ENCODE data around the gene F10.

Gene F10

DNA sequence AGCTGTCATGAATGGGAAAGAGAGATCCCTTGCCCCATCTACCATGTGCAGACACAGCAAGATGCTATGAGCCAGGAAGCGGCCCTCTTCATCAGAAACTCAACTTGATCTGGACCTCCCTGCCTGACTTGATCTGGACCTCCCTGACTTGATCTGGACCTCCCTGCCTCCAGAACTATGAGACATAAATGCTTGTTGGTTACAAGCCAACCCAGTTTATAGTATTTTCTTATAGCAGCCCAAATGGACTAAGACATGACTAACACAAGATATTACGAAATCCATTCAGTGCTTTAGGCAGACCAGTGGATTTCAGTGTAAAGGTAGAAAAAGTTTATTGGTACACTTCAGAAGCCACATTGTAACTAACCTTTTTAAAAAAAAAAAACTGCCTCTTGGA lies 70.3 kb downstream of the F10 start:
- TF ChIP-seq, protein P1, sequence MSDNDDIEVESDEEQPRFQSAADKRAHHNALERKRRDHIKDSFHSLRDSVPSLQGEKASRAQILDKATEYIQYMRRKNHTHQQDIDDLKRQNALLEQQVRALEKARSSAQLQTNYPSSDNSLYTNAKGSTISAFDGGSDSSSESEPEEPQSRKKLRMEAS (IDR thresholded peaks at IDR 0.05; ENCODE audit: low read depth, low read length): no peak
- TF ChIP-seq, protein P2, sequence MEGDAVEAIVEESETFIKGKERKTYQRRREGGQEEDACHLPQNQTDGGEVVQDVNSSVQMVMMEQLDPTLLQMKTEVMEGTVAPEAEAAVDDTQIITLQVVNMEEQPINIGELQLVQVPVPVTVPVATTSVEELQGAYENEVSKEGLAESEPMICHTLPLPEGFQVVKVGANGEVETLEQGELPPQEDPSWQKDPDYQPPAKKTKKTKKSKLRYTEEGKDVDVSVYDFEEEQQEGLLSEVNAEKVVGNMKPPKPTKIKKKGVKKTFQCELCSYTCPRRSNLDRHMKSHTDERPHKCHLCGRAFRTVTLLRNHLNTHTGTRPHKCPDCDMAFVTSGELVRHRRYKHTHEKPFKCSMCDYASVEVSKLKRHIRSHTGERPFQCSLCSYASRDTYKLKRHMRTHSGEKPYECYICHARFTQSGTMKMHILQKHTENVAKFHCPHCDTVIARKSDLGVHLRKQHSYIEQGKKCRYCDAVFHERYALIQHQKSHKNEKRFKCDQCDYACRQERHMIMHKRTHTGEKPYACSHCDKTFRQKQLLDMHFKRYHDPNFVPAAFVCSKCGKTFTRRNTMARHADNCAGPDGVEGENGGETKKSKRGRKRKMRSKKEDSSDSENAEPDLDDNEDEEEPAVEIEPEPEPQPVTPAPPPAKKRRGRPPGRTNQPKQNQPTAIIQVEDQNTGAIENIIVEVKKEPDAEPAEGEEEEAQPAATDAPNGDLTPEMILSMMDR (IDR thresholded peaks at IDR 0.05; ENCODE audit: low read depth, low read length): no peak
- TF ChIP-seq POLR2A (IDR thresholded peaks at IDR 0.05; ENCODE audit: extremely low read depth, insufficient read length) (no peak), MYC (IDR thresholded peaks at IDR 0.05; ENCODE audit: low read depth, low read length) (no peak)
- no peak overlapping the region for H3K4me3 ChIP-seq (ENCODE audit: low read depth, low read length)
- peak; percentile 40 for DNase-seq (ENCODE audit: low read depth)

GRCh38 chr13:113195360-113195759 lies 72.8 kb downstream of the F10 start:
- H3K4me3 ChIP-seq (ENCODE audit: low read depth, low read length): no peak overlapping the region
- no peak for DNase-seq (ENCODE audit: low read depth)
- TF ChIP-seq POLR2A (IDR thresholded peaks at IDR 0.05; ENCODE audit: extremely low read depth, insufficient read length): no peak

DNA sequence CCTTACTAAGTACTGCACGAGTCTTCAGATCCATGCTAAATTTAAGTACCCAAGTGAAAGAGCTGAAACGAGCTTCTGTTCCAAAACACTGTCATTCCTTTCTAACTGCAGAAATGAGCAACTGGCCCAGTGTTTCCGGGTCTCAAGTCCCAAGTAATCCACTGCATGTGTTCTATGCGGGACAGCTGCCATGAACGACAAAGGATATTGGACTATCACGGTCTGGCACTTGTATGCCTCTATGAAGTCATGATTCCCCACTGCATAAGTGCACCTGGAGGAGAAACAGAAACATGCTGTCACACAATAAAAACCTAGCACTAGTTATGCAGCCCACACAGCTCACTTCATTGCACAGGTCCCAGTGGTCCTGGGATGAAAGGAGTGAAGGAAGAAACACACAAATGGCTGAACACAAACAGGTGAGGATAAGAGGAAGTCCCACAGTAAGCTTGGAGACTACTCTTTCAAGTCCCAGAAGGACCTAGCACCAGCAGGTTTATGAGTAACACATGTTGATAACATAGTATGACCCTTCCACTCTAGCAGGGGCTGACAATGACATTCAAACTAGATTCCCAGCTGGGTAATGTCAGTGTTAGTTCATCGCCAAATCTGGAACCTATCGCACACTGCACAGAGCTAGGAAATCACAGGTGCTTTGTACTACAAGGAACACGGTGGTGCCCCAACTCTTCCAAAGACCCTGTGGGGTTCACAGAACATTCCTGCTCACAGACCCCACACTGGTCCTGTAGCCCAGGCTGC lies 74.6 kb downstream of the F10 start:
- TF ChIP-seq, protein P2 (IDR thresholded peaks at IDR 0.05; ENCODE audit: low read depth, low read length): no peak
- no peak for TF ChIP-seq MYC (IDR thresholded peaks at IDR 0.05; ENCODE audit: low read depth, low read length)
- no peak for TF ChIP-seq POLR2A (IDR thresholded peaks at IDR 0.05; ENCODE audit: extremely low read depth, insufficient read length)
- TF ChIP-seq, protein P1 (IDR thresholded peaks at IDR 0.05; ENCODE audit: low read depth, low read length): no peak
- no peak for DNase-seq (ENCODE audit: low read depth)
- H3K4me3 ChIP-seq (ENCODE audit: low read depth, low read length): no peak overlapping the region

All from NB4 (cell line).